ENCODE results near the gene GALNT2.

The GALNT2 gene

GRCh38 chr1:230082211-230082610, 15.2 kb downstream of the GALNT2 start:
- no peak for DNase-seq (ENCODE audit: low read depth in 1 of 2, low spot score in 1 of 2)
- Histone ChIP-seq H3K4me3 (replicated peaks; ENCODE audit: insufficient read depth, low read length) (no peak overlapping the region), H3K27me3 (ENCODE audit: insufficient read depth, poor library complexity, severe bottlenecking) (no peaks in the 10 kb centered on the region), H3K27ac (replicated peaks) (no peak overlapping the region)
- TF ChIP-seq SPI1 (IDR thresholded peaks at IDR 0.05; ENCODE audit: borderline replicate concordance, low read depth) (no peak), POLR2AphosphoS5 (IDR thresholded peaks at IDR 0.05; ENCODE audit: low read depth) (no peak), GABPA (IDR thresholded peaks at IDR 0.05; ENCODE audit: low read depth) (no peak), CTCF (IDR thresholded peaks at IDR 0.05; ENCODE audit: insufficient read depth, low read length) (no peak)
- TF ChIP-seq, protein P1, sequence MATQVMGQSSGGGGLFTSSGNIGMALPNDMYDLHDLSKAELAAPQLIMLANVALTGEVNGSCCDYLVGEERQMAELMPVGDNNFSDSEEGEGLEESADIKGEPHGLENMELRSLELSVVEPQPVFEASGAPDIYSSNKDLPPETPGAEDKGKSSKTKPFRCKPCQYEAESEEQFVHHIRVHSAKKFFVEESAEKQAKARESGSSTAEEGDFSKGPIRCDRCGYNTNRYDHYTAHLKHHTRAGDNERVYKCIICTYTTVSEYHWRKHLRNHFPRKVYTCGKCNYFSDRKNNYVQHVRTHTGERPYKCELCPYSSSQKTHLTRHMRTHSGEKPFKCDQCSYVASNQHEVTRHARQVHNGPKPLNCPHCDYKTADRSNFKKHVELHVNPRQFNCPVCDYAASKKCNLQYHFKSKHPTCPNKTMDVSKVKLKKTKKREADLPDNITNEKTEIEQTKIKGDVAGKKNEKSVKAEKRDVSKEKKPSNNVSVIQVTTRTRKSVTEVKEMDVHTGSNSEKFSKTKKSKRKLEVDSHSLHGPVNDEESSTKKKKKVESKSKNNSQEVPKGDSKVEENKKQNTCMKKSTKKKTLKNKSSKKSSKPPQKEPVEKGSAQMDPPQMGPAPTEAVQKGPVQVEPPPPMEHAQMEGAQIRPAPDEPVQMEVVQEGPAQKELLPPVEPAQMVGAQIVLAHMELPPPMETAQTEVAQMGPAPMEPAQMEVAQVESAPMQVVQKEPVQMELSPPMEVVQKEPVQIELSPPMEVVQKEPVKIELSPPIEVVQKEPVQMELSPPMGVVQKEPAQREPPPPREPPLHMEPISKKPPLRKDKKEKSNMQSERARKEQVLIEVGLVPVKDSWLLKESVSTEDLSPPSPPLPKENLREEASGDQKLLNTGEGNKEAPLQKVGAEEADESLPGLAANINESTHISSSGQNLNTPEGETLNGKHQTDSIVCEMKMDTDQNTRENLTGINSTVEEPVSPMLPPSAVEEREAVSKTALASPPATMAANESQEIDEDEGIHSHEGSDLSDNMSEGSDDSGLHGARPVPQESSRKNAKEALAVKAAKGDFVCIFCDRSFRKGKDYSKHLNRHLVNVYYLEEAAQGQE (IDR thresholded peaks at IDR 0.05; ENCODE audit: insufficient replicate concordance, low read depth): no peak

- no peak overlapping the region for H3K4me3 ChIP-seq (replicated peaks; ENCODE audit: insufficient read depth, low read length)
- no peak overlapping the region for H3K27ac ChIP-seq (replicated peaks)
- DNase-seq (ENCODE audit: low read depth in 1 of 2, low spot score in 1 of 2): no peak
These were observed 16.0 kb downstream of the GALNT2 start for GRCh38 chr1:230083053-230083452.

DNA sequence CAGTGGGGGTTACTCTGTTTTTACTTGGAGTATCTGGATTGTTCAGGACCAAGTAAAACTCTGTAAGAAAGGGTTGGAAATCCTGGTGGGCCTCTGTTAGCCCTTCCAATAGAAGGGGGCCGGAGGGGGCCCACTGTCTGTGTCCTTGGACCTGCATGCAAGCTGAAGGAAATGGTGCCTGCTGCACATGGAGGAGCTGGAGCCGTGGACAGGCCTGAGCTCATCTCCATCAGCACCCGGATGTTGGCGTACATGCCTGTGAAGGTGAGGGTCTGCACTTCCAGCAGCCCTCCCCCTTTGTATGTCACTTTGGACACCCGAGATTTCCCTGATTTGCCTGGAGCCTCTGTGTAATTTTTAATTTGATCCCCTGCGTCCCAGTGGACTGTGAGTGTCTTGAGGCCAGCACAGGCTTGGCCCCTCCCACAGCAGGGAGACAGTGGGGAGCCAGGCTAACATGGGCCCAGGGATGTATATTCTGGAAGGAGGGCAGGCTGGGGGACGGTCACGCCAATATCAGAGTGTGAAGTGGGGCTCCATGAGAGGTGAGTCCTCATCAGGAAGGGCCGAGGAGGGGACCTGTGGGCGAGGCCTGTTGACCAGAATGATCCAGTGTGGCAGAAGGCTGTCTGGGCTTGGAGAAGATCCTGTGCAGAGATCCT, 16.8 kb downstream of the GALNT2 start:
- no peak overlapping the region for H3K4me3 ChIP-seq (replicated peaks; ENCODE audit: insufficient read depth, low read length)
- no peak for DNase-seq (ENCODE audit: low read depth in 1 of 2, low spot score in 1 of 2)
- TF ChIP-seq, protein P1 (IDR thresholded peaks at IDR 0.05; ENCODE audit: insufficient replicate concordance, low read depth): no peak
- no peak for TF ChIP-seq SPI1 (IDR thresholded peaks at IDR 0.05; ENCODE audit: borderline replicate concordance, low read depth)
- no peaks in the 10 kb centered on the region for H3K27me3 ChIP-seq (ENCODE audit: insufficient read depth, poor library complexity, severe bottlenecking)
- H3K27ac ChIP-seq (replicated peaks): no peak overlapping the region

More at GRCh38 chr1:230083053-230083452, 16.0 kb downstream of the GALNT2 start:
- H3K27me3 ChIP-seq (ENCODE audit: insufficient read depth, poor library complexity, severe bottlenecking): no peaks in the 10 kb centered on the region
- TF ChIP-seq CTCF (IDR thresholded peaks at IDR 0.05; ENCODE audit: insufficient read depth, low read length): no peak
- TF ChIP-seq, protein P1 (IDR thresholded peaks at IDR 0.05; ENCODE audit: insufficient replicate concordance, low read depth): no peak
- TF ChIP-seq POLR2AphosphoS5 (IDR thresholded peaks at IDR 0.05; ENCODE audit: low read depth): no peak
- no peak for TF ChIP-seq GABPA (IDR thresholded peaks at IDR 0.05; ENCODE audit: low read depth)
- no peak for TF ChIP-seq SPI1 (IDR thresholded peaks at IDR 0.05; ENCODE audit: borderline replicate concordance, low read depth)
